Tibial nerve (tissue), 4 donors: ENCODE data around the gene PMIS2.

ENCODE experiments used
- CTCF ChIP-seq, 5 experiments: fragments of 200-600 bp in 3 of 5; fragments of 450-650 bp in 2 of 5; sonication (generic) in 3 of 5; IDR thresholded peaks; one replicate each; pipeline ENCODE4 v1.5.1; 2016 to 2019; ENCODE audit warnings: antibody characterized with exemption in 5 of 5, mild to moderate bottlenecking in 3 of 5, moderate library complexity in 2 of 5
- EP300 ChIP-seq, 2 donors: sonication (generic); formaldehyde crosslinking; IDR thresholded peaks; one replicate each; pipeline ENCODE4 v1.6.1; 2017; ENCODE audit warnings: antibody characterized with exemption in 2 of 2, mild to moderate bottlenecking in 1 of 2
- POLR2A ChIP-seq, 2 donors: fragments of 450-650 bp; IDR thresholded peaks; one replicate each; pipeline ENCODE4 v1.6.1; 2017; ENCODE audit warnings: antibody characterized with exemption in 2 of 2, mild to moderate bottlenecking in 2 of 2, moderate library complexity in 2 of 2

- TF ChIP-seq CTCF (IDR thresholded peaks at IDR 0.05) (no peak), POLR2A (IDR thresholded peaks at IDR 0.05) (no peak), EP300 (IDR thresholded peaks at IDR 0.05) (no peak)
Measured at GRCh38 chr19:35560677-35561076, 25.3 kb upstream of the PMIS2 start.
